SU-DHL-6 (cell line): ENCODE measurements around the gene LDB3.

ENCODE experiments used
- CTCF ChIP-seq: fragments of 200-600 bp; sonication (generic); IDR thresholded peaks from one replicate; pipeline ENCODE4 v1.5.1; 2017; ENCODE audit warnings: antibody characterized with exemption, mild to moderate bottlenecking, low read length, moderate library complexity; ENCODE audit not compliant: insufficient read depth, poor library complexity, severe bottlenecking
- EZH2phosphoT487 ChIP-seq: fragments of 200-600 bp; sonication (generic), shearing (Covaris generic); conservative IDR thresholded peaks from 2 replicates; pipeline ENCODE4 v1.6.1; 2018; ENCODE audit warnings: mild to moderate bottlenecking, antibody characterized with exemption, low read length, moderate library complexity, mixed read lengths

- TF ChIP-seq CTCF (no peak), EZH2phosphoT487 (no peak)
These were observed 79.7 kb downstream of the LDB3 start for GRCh38 chr10:86747796-86748581.
